ENCODE measurements around the gene HES6. TPM values are rescaled to one million over a fixed set of nuclear protein-coding genes. Genes with fewer than 3 reads are reported as not detected.

Gene HES6
- total and polyA plus RNA-seq, 2 of the 8 experiments (the other 6 are each of a cell fraction or from before 2014, with no cell fraction given), result 32.6 to 36.3 TPM

DNA sequence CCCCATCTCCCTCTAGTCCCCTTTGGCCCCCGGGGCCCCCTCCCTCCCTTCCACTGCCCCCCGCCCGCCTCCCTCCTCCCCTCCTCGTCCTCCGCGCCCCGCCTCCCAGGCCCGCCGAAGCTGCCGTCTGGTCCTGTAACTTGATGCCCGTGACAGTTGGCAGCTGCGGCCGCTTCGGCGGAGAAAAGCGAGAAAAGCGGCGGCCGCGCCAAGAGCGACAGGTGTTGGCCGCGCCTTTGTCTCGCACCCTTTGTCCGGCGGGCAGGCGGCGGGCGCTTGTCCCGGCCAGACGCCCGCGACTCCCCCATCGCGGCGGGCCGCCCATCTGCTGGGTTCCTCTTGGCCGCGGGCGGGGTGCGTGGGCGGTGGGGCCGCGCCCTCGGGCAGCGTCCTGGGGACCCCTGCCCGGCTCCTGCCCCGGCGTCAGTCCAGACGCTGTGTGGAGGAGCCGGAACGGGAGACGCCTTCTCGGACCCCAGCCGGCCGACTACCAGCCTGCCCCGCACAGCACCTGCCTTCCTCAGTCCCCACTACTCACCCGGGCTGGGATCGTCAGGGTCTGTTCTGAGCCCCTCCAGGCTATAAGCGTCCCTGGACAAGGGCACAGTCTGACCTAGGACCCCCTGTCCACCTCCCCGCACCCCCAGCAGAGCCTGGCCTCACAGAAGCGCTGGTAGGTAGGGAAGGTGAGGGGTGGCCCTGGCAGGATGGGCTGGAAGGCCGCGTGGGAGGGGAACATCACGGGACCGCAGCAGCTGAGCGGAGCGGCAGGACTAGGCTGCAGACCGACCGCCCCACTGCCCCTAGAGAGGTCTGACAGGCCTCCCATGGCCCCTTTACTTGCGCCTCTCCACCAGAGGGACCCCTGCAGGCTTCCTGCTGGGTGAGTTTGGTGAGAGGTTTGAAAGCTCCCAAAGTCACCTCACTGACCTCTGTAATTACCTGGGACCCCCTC, 1.2 kb upstream of the HES6 start (continued):
- TF ChIP-seq SIN3A (conservative IDR thresholded peaks at IDR 0.05 in 1 of 2, IDR thresholded peaks at IDR 0.05 in 1 of 2; ENCODE audit: low read depth in 1 of 2, low read length in 2 of 2) (peak; percentile 22 to 74; a peak in 2 of 4 replicates), EP300 (IDR thresholded peaks at IDR 0.05; ENCODE audit: borderline replicate concordance in 1 of 2, low read depth in 2 of 2, low read length in 2 of 2) (0 out of 3 replicates have a peak, but pooled peaks of 1 of the 2 experiments have one; percentile 39)
